ENCODE measurements around the gene DNHD1.

Gene DNHD1

DNA sequence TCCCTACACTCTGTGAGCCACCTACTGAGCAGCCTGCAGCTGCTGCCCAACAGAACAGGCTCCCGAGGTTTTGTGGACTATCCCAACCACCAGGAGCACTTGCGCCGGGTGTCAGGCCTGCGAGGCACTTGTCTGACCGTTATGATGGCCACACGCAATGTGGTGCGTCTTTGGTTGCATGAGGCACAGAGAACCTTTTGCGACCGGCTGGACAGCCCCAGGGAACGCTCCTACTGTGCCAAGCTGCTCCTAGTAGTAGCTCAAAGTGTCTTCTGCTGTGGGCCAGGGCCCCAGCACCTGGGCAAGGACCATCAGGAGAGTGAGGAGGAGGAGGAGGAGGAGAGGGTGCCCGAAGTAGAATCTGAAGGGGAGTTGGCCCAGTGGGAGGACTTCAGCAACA is 60.0 kb downstream of the DNHD1 start:
- TF ChIP-seq YY1 (IDR thresholded peaks at IDR 0.05; ENCODE audit: low read depth) (no peak), RAD21 (IDR thresholded peaks at IDR 0.05; ENCODE audit: low read depth) (no peak), MAX (IDR thresholded peaks at IDR 0.05) (no peak), FOXM1 (IDR thresholded peaks at IDR 0.05; ENCODE audit: borderline replicate concordance, low read depth) (no peak), EGR1 (IDR thresholded peaks at IDR 0.05) (no peak), TCF12 (IDR thresholded peaks at IDR 0.05; ENCODE audit: low read depth) (no peak), ZBTB7A (IDR thresholded peaks at IDR 0.05; ENCODE audit: low read depth) (no peak), EP300 (IDR thresholded peaks at IDR 0.05; ENCODE audit: borderline replicate concordance) (no peak), TEAD4 (IDR thresholded peaks at IDR 0.05) (no peak)
- TF ChIP-seq, protein P1, sequence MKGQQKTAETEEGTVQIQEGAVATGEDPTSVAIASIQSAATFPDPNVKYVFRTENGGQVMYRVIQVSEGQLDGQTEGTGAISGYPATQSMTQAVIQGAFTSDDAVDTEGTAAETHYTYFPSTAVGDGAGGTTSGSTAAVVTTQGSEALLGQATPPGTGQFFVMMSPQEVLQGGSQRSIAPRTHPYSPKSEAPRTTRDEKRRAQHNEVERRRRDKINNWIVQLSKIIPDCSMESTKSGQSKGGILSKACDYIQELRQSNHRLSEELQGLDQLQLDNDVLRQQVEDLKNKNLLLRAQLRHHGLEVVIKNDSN (IDR thresholded peaks at IDR 0.05), result no peak
- TF ChIP-seq, protein P2, sequence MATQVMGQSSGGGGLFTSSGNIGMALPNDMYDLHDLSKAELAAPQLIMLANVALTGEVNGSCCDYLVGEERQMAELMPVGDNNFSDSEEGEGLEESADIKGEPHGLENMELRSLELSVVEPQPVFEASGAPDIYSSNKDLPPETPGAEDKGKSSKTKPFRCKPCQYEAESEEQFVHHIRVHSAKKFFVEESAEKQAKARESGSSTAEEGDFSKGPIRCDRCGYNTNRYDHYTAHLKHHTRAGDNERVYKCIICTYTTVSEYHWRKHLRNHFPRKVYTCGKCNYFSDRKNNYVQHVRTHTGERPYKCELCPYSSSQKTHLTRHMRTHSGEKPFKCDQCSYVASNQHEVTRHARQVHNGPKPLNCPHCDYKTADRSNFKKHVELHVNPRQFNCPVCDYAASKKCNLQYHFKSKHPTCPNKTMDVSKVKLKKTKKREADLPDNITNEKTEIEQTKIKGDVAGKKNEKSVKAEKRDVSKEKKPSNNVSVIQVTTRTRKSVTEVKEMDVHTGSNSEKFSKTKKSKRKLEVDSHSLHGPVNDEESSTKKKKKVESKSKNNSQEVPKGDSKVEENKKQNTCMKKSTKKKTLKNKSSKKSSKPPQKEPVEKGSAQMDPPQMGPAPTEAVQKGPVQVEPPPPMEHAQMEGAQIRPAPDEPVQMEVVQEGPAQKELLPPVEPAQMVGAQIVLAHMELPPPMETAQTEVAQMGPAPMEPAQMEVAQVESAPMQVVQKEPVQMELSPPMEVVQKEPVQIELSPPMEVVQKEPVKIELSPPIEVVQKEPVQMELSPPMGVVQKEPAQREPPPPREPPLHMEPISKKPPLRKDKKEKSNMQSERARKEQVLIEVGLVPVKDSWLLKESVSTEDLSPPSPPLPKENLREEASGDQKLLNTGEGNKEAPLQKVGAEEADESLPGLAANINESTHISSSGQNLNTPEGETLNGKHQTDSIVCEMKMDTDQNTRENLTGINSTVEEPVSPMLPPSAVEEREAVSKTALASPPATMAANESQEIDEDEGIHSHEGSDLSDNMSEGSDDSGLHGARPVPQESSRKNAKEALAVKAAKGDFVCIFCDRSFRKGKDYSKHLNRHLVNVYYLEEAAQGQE (IDR thresholded peaks at IDR 0.05; ENCODE audit: low read depth), result no peak

DNA sequence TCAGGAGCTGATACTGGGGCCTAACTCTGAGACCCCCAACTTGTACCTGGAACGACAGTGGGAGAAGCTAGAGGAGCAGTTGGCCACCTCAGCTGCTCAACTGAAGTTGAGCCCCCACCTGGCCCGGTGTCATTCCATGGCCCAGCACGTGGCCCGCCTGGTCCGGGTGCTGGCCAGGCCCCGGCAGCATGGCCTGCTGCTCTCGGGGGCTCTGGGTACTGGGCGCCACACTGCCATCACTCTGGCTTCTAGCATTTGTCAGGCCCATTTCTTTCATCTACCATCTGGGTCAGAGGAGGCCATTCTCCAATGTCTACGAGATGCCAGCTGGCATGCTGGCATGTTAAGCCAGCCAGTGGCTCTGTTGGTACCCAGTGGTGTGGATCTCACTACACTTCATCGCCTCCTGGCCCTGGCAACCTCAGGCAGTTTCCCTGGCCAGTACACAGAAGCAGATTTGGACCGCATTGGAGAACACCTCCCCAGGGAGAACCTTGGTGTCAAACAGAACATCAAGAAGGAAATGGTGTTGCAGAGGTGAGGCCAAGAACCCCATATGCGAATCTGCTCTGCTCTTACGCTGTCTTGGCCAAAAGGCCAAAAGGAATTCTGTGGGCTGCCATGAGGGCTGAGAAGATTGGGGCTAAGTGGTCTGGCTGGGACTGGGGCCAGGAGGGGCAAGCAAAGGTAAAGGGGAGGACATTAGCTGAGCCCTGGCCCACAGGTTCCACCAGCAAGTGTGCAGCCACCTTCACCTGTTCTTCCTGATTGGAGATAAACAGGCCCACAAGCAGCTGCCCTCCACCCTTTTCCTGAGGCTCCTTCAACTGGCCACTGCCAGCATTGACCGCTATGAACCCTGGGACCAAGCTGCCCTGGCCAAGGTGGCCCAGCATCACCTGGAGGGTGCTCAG is 60.9 kb downstream of the DNHD1 start:
- no peak for TF ChIP-seq NFIC (IDR thresholded peaks at IDR 0.05)
- TF ChIP-seq, protein P1 (IDR thresholded peaks at IDR 0.05), result no peak
- no peak for TF ChIP-seq EP300 (IDR thresholded peaks at IDR 0.05; ENCODE audit: borderline replicate concordance)
- TF ChIP-seq TCF12 (IDR thresholded peaks at IDR 0.05; ENCODE audit: low read depth), result no peak
- TF ChIP-seq RAD21 (IDR thresholded peaks at IDR 0.05; ENCODE audit: low read depth), result no peak
- no peak for TF ChIP-seq ZBTB7A (IDR thresholded peaks at IDR 0.05; ENCODE audit: low read depth)
- no peak for TF ChIP-seq TEAD4 (IDR thresholded peaks at IDR 0.05)
- TF ChIP-seq MAX (IDR thresholded peaks at IDR 0.05), result no peak
- TF ChIP-seq, protein P2 (IDR thresholded peaks at IDR 0.05; ENCODE audit: low read depth), result no peak
- TF ChIP-seq TAF1 (IDR thresholded peaks at IDR 0.05; ENCODE audit: low read depth), result no peak

- no peak for TF ChIP-seq FOXM1 (IDR thresholded peaks at IDR 0.05; ENCODE audit: borderline replicate concordance, low read depth)
- TF ChIP-seq, protein P2 (IDR thresholded peaks at IDR 0.05; ENCODE audit: low read depth), result no peak
- TF ChIP-seq NFIC (IDR thresholded peaks at IDR 0.05), result no peak
- TF ChIP-seq CREB1 (IDR thresholded peaks at IDR 0.05; ENCODE audit: low read depth), result no peak
- no peak for TF ChIP-seq TEAD4 (IDR thresholded peaks at IDR 0.05)
- TF ChIP-seq, protein P1 (IDR thresholded peaks at IDR 0.05), result no peak
- TF ChIP-seq CEBPB (IDR thresholded peaks at IDR 0.05), result no peak
Measured at GRCh38 chr11:6559369-6559768, 62.3 kb downstream of the DNHD1 start.

DNA sequence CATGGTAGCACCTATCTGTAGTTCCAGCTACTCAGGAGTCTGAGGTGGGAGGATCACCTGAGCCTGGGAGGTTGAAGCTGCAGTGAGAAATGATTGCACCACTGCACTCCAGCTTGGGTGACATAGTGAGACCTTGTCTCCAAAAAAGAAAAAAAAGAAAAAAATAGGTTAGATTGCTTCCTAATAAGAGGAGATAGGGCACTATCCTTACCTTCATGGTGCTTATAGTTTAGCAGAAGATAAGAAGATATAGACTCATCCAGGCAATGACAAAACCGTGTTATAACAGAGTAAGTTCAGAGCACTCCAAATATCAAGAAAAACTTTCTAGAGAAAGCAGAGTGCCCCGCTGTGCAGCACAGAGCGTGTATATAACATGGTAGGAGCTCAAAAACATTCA is 64.2 kb downstream of the DNHD1 start:
- TF ChIP-seq TAF1 (IDR thresholded peaks at IDR 0.05; ENCODE audit: low read depth) (no peak), NFIC (IDR thresholded peaks at IDR 0.05) (no peak), CREB1 (IDR thresholded peaks at IDR 0.05; ENCODE audit: low read depth) (no peak), RAD21 (IDR thresholded peaks at IDR 0.05; ENCODE audit: low read depth) (no peak), TEAD4 (IDR thresholded peaks at IDR 0.05) (no peak), TCF12 (IDR thresholded peaks at IDR 0.05; ENCODE audit: low read depth) (no peak), EP300 (IDR thresholded peaks at IDR 0.05; ENCODE audit: borderline replicate concordance) (no peak), FOXM1 (IDR thresholded peaks at IDR 0.05; ENCODE audit: borderline replicate concordance, low read depth) (no peak), MAX (IDR thresholded peaks at IDR 0.05) (no peak), EGR1 (IDR thresholded peaks at IDR 0.05) (no peak), ZBTB7A (IDR thresholded peaks at IDR 0.05; ENCODE audit: low read depth) (no peak)
- TF ChIP-seq, protein P1 (IDR thresholded peaks at IDR 0.05), result no peak

Data from Ishikawa (cell line).